K562 (cell line): ENCODE data around the gene PBX1. TPM values are rescaled to one million over a fixed set of nuclear protein-coding genes. Genes with fewer than 3 reads are reported as not detected.

Experiments used
- ATAC-seq: fragments of 200-7000 bp; cut with Tn5 transposase; 3 replicates; pipeline ENCODE4 v1.9.1; 2020; ENCODE audit warnings: moderate library complexity
- BruUV-seq: library from RNA; stranded (reverse); fragments of 400-500 nt; replicated peaks from 2 replicates; lab custom pipeline; 2021; lab: Mats Ljungman, UMichigan
- CTCF ChIA-PET: fragments of 300-600 bp; formaldehyde crosslinking; extraction: SDS; loops from one replicate; lab custom pipeline; 2021; ENCODE audit warnings: low intra/inter-chr PET ratio; lab: Yijun Ruan, JAX
- POLR2A ChIA-PET: fragments of 300-600, 350-650 bp; sonication (Branson Sonifier 250); formaldehyde crosslinking; extraction: SDS; loops from one replicate; lab custom pipeline; 2021; ENCODE audit warnings: antibody characterized with exemption, inconsistent platforms; lab: Yijun Ruan, JAX
- DNase-seq, 4 experiments: peaks; one replicate each; pipeline versions ENCODE4 v3.0.0 to v3.0.0-alpha.2; 2011 to 2018; ENCODE audit warnings: low spot score in 3 of 4, mixed read lengths in 3 of 4; ENCODE audit errors: extremely low read depth in 1 of 4
- FAIRE-seq: peaks from 2 replicates; lab custom pipeline; 2011; peaks lifted over from hg19 to GRCh38; lab: Jason Lieb, UNC
- H2AFZ ChIP-seq: 2 replicates; pipeline ENCODE4 v1.6.0; 2011; ENCODE audit warnings: low read depth, low read length, control low read depth, inconsistent platforms
- H3K27ac ChIP-seq: fragments of 200-600 bp; 3 replicates; pipeline ENCODE4 v1.8.0; 2011; ENCODE audit warnings: low read depth, mild to moderate bottlenecking, control low read depth, inconsistent platforms, low read length, moderate library complexity, mixed read lengths; ENCODE audit errors: extremely low read depth
- H3K27me3 ChIP-seq, 2 experiments: fragments of 300-600 bp in 1 of 2; 2 replicates in 1 of 2; 3 replicates in 1 of 2; pipeline versions ENCODE4 v1.6.0 to v1.8.0; 2011; ENCODE audit warnings: inconsistent platforms in 2 of 2, low read length in 2 of 2, mild to moderate bottlenecking in 1 of 2, mixed read lengths in 1 of 2, moderate library complexity in 1 of 2; ENCODE audit not compliant: control insufficient read depth in 2 of 2, insufficient read depth in 2 of 2
- H3K36me3 ChIP-seq: fragments of 300-600 bp; 3 replicates; pipeline ENCODE4 v1.8.0; 2011; ENCODE audit warnings: mild to moderate bottlenecking, low read length, inconsistent platforms; ENCODE audit not compliant: control insufficient read depth, insufficient read depth
- H3K4me1 ChIP-seq, 2 experiments: fragments of 200-600 bp in 1 of 2; replicated peaks in 1 of 2; 2 replicates in 1 of 2; 3 replicates in 1 of 2; pipeline versions ENCODE4 v1.5.1 to v1.8.0; 2011; ENCODE audit warnings: inconsistent platforms in 2 of 2, low read length in 2 of 2, mild to moderate bottlenecking in 1 of 2, mixed read lengths in 1 of 2, moderate library complexity in 1 of 2; ENCODE audit not compliant: control insufficient read depth in 2 of 2, insufficient read depth in 2 of 2
- H3K4me2 ChIP-seq: 2 replicates; pipeline ENCODE4 v1.6.1; 2011; ENCODE audit warnings: low read length, control low read depth, inconsistent platforms, mixed read lengths; ENCODE audit not compliant: insufficient read depth
- H3K4me3 ChIP-seq: fragments of 200-600 bp; sonication (generic), shearing (Covaris generic); 2 replicates; pipeline ENCODE4 v1.5.1; 2016; ENCODE audit warnings: control low read depth, inconsistent platforms
- H3K79me2 ChIP-seq: fragments of 200-600 bp; 3 replicates; pipeline ENCODE4 v1.8.0; 2011; ENCODE audit warnings: low read length, inconsistent platforms; ENCODE audit not compliant: control insufficient read depth, insufficient read depth
- H3K9ac ChIP-seq, 2 experiments: 2 replicates each; pipeline versions ENCODE4 v1.6.0 to v1.6.1; 2011; ENCODE audit warnings: low read depth in 2 of 2, low read length in 2 of 2, control low read depth in 1 of 2, inconsistent platforms in 1 of 2, mild to moderate bottlenecking in 1 of 2, mixed read lengths in 1 of 2; ENCODE audit not compliant: insufficient read depth in 1 of 2
- H3K9me1 ChIP-seq: one replicate; pipeline ENCODE4 v1.6.0; 2011; ENCODE audit warnings: inconsistent platforms, mild to moderate bottlenecking, low read length, moderate library complexity; ENCODE audit not compliant: control insufficient read depth, insufficient read depth
- H3K9me3 ChIP-seq: replicated peaks from 2 replicates; pipeline ENCODE4 v1.5.1; 2011; ENCODE audit warnings: low read depth, low read length, inconsistent platforms; ENCODE audit not compliant: control insufficient read depth, insufficient read depth
- H4K20me1 ChIP-seq: replicated peaks from 2 replicates; pipeline ENCODE4 v1.6.1; 2011; ENCODE audit warnings: low read length, inconsistent platforms, mixed read lengths; ENCODE audit not compliant: control insufficient read depth, insufficient read depth
- CC2D1A ChIP-seq: fragments of 450-650 bp; IDR thresholded peaks from 2 replicates; pipeline ENCODE4 v1.6.1; 2017; ENCODE audit warnings: mild to moderate bottlenecking
- CEBPZ ChIP-seq: fragments of 150-350 bp; IDR thresholded peaks from 2 replicates; pipeline ENCODE4 v1.6.1; 2014; ENCODE audit warnings: low read depth, mild to moderate bottlenecking, low read length, borderline replicate concordance
- CREB3 ChIP-seq: fragments of 450-650 bp; conservative IDR thresholded peaks from 2 replicates; pipeline ENCODE4 v1.6.1; 2016; ENCODE audit warnings: missing genetic modification characterization, low read depth, mild to moderate bottlenecking, missing compliant biosample characterization, moderate library complexity
- E2F1 ChIP-seq: sonication (generic); formaldehyde crosslinking; IDR thresholded peaks from 2 replicates; pipeline ENCODE4 v1.8.1; 2023; ENCODE audit warnings: mild to moderate bottlenecking, missing genetic modification reagents, moderate library complexity
- KAT2B ChIP-seq: IDR thresholded peaks from one replicate; pipeline ENCODE4 v1.6.1; 2012; ENCODE audit warnings: low read depth, mild to moderate bottlenecking, control low read depth, inconsistent platforms, low read length, moderate library complexity
- NR0B1 ChIP-seq: fragments of 450-650 bp; IDR thresholded peaks from one replicate; pipeline ENCODE4 v1.6.1; 2018; ENCODE audit warnings: mild to moderate bottlenecking, moderate library complexity; ENCODE audit not compliant: partially characterized antibody
- POU5F1 ChIP-seq: fragments of 150-350 bp; IDR thresholded peaks from 2 replicates; pipeline ENCODE4 v1.6.1; 2014; ENCODE audit warnings: borderline replicate concordance, low read length, low read depth, mild to moderate bottlenecking; ENCODE audit not compliant: partially characterized antibody
- ZNF609 ChIP-seq: sonication (generic); formaldehyde crosslinking; IDR thresholded peaks from 2 replicates; pipeline ENCODE4 v1.8.1; 2023; ENCODE audit warnings: missing genetic modification reagents, mild to moderate bottlenecking, borderline replicate concordance
- ZNF668 ChIP-seq: fragments of 250-450 bp; sonication (Bioruptor Pico); IDR thresholded peaks from 2 replicates; pipeline ENCODE4 v1.8.0; 2022; ENCODE audit warnings: mild to moderate bottlenecking, inconsistent platforms
- WGBS: fragments of 100-300 bp; shearing (Covaris generic); methylation state at CpG from one replicate; pipeline ENCODE4 v1.1.6; 2016; ENCODE audit warnings: low coverage, mixed read lengths; ENCODE audit not compliant: insufficient coverage; ENCODE audit errors: missing lambda C conversion rate; 5-methylcytosine and 5-hydroxymethylcytosine counted together
- in situ Hi-C: fragments of 300-500 bp; cut with MboI; formaldehyde crosslinking; loops from 4 replicates; pipeline ENCODE4 v1.15.0; 2018; ENCODE audit warnings: inconsistent platforms, mixed read lengths
- intact Hi-C: fragments of 100-400 bp; cut with micrococcal nuclease; formaldehyde crosslinking; loops from 2 replicates; pipeline ENCODE4 v1.14.2; 2022
- polyA plus RNA-seq, 8 experiments: library from polyadenylated mRNA; depleted of rRNA in 4 of 8; stranded (reverse) in 5 of 8; unstranded in 3 of 8; fragments of >200 nt; fragmentation: Nextera tagmentation in 2 of 8; fragmentation: Illumina TruSeq in 1 of 8; extraction: Ambion mirVana in 2 of 8; extraction: Trizol in 1 of 8; gene quantifications; 2 replicates each; pipeline versions ENCODE4 v1.2.1 to v1.2.3, GENCODE V29; 2011 to 2014; ENCODE audit warnings: inconsistent platforms in 1 of 8, missing spikeins in 1 of 8
- total RNA-seq, 7 experiments: library from RNA; depleted of rRNA in 6 of 7; stranded (reverse); fragments of >200 nt in 6 of 7; fragmentation: Illumina TruSeq in 2 of 7; extraction: Trizol in 2 of 7; gene quantifications; 2 replicates each; pipeline versions ENCODE4 v1.2.1 to v1.2.3, GENCODE V29; 2011 to 2021; ENCODE audit warnings: low replicate concordance in 1 of 7

PBX1 gene
- total and polyA plus RNA-seq, 9 of the 15 experiments (the other 6 are each of a cell fraction or from before 2014, with no cell fraction given): 0.03 to 0.62 (median 0.17) TPM

- Histone ChIP-seq H3K36me3 (no peaks in the 10 kb centered on the region), H3K79me2 (no peaks in the 10 kb centered on the region), H2AFZ (peak overlapping the region; percentile 56), H3K4me2 (no peak overlapping the region; the same call in 1 of the 2 replicates), H3K4me1 (peaks cover 5 to 11% of the 10 kb centered on the region in 2 experiments; a peak in 4 of 5 replicates), H3K9me1 (no peaks in the 10 kb centered on the region), H4K20me1 (no peaks in the 10 kb centered on the region), H3K9ac (no peak overlapping the region; a peak in 1 of 4 replicates), H3K27me3 (no peaks in the 10 kb centered on the region), H3K9me3 (no peaks in the 10 kb centered on the region), H3K4me3 (no peak overlapping the region), H3K27ac (no peak overlapping the region)
- DNase-seq: no peak
- FAIRE-seq: no peak
- no peak for ATAC-seq
- ChIA-PET POLR2A (interaction anchor here (0.9 kb wide), 1 partner anchor 27 kb away, joined by 4 read pairs; no protein-coding TSS in a partner anchor), CTCF (no interaction called here)
- no TSS peak for BruUV-seq
- 17% methylated on average over 10 of the region's 10 CpGs for WGBS
- intact Hi-C loops (no loop called here), in situ Hi-C loops (no loop called here)
- TF ChIP-seq POU5F1: no peak
- TF ChIP-seq E2F1 (CRISPR knock-in tag): no peak
- TF ChIP-seq CREB3: no peak
- TF ChIP-seq KAT2B: no peak
- no peak for TF ChIP-seq CC2D1A
- TF ChIP-seq ZNF668 (CRISPR knock-in tag): no peak
- no peak for TF ChIP-seq CEBPZ
- no peak for TF ChIP-seq NR0B1
- no peak for TF ChIP-seq ZNF609 (CRISPR knock-in tag)
Observed at GRCh38 chr1:164739189-164739588, 180.2 kb downstream of the PBX1 start.
